Fibroblast of skin of scalp (primary cell): Measurements from ENCODE around the gene PDE6H.

Experiments
- DNase-seq: peaks from one replicate; pipeline ENCODE4 v3.0.0-alpha.2; 2013

PDE6H gene

GRCh38 chr12:14952299-14952921, 20.4 kb upstream of the PDE6H start:
- DNase-seq: peak; percentile 92

GRCh38 chr12:14953752-14954151, 19.1 kb upstream of the PDE6H start:
- DNase-seq: no peak

GRCh38 chr12:14954269-14954668, 18.6 kb upstream of the PDE6H start:
- DNase-seq: no peak

- DNase-seq: no peak
These were observed 16.6 kb upstream of the PDE6H start for GRCh38 chr12:14956024-14956891.

GRCh38 chr12:14956905-14957304, 15.9 kb upstream of the PDE6H start:
- no peak for DNase-seq

- DNase-seq: no peak
These were observed 15.2 kb upstream of the PDE6H start for GRCh38 chr12:14957551-14958168.

- DNase-seq: no peak
These were observed 14.3 kb upstream of the PDE6H start for GRCh38 chr12:14958361-14959125.

GRCh38 chr12:14959126-14959440, 13.8 kb upstream of the PDE6H start:
- DNase-seq: no peak

- no peak for DNase-seq
These were observed 13.4 kb upstream of the PDE6H start for GRCh38 chr12:14959463-14959862.

- no peak for DNase-seq
These were observed 12.8 kb upstream of the PDE6H start for GRCh38 chr12:14959916-14960496.

GRCh38 chr12:14960548-14961465, 12.0 kb upstream of the PDE6H start:
- DNase-seq: peak; percentile 78

- DNase-seq: peak; percentile 24
These were observed 11.2 kb upstream of the PDE6H start, which contains the start of gene ARHGDIB for GRCh38 chr12:14961466-14962152. Gene ARHGDIB (minus strand): TSS chr12:14961601. CDS start chr12:14950712, 10,889 bp downstream.

GRCh38 chr12:14962153-14962539, 10.7 kb upstream of the PDE6H start:
- no peak for DNase-seq

GRCh38 chr12:14962797-14963196, 10.0 kb upstream of the PDE6H start:
- no peak for DNase-seq

- DNase-seq: no peak
These were observed 9.3 kb upstream of the PDE6H start for GRCh38 chr12:14963520-14963919.

- DNase-seq: no peak
These were observed 8.4 kb upstream of the PDE6H start for GRCh38 chr12:14964406-14964805.

- no peak for DNase-seq
These were observed 7.6 kb upstream of the PDE6H start for GRCh38 chr12:14965221-14965620.

GRCh38 chr12:14968478-14968877, 4.4 kb upstream of the PDE6H start:
- no peak for DNase-seq

- DNase-seq: no peak
These were observed 2.4 kb upstream of the PDE6H start for GRCh38 chr12:14970473-14970872.

- DNase-seq: no peak
These were observed 1.8 kb downstream of the PDE6H start for GRCh38 chr12:14974633-14975032.

- no peak for DNase-seq
These were observed 2.6 kb downstream of the PDE6H start for GRCh38 chr12:14975457-14975856.
